HG03460 (cell line): ENCODE measurements around the gene LAMA2.

ENCODE experiments used
- ATAC-seq: cut with Tn5 transposase; IDR thresholded peaks from one replicate; pipeline ENCODE4 v1.9.1; 2021; ENCODE audit not compliant: unreplicated experiment

The LAMA2 gene

GRCh38 chr6:128892079-128892478, 9.1 kb downstream of the LAMA2 start:
- no peak for ATAC-seq

- no peak for ATAC-seq
Observed at GRCh38 chr6:128899341-128900050, 16.6 kb downstream of the LAMA2 start.

DNA sequence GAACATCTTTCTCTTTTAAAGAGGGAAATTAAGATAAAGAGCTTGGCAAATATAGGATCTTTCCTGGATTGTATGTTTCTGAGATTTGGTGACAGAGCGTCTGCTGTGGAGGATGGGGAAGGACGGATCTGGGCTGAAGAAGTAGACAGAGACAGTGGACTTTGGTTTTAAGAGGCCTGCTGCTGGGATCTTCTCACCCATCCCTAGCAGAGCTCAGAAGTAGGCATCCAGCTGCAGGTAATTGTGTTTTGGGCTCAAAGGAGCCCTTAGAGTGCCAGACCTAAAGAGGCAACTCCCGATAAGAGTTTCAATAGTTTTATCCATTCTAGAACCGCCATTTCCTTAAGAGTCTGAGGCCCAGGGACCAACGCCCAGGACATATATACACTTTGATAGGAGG, 20.8 kb downstream of the LAMA2 start:
- ATAC-seq = no peak

DNA sequence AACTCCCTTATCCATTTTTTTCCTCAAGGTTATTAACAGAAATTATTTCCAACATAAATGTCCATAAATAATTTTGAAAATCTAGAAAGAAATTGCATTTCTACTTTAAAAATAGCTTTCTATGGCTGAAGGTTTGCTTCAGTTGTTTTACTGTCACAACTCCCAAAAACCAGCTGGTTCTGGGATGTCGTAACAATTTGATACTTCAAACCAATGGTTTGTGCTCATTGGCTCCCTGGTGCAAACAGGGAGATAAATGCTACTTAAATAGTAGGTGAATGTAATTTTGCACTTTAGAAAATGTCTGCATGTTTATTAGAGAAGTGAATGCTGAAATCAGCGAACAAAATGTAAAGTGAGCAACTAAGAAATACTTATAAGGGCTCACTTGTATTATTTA, 31.1 kb downstream of the LAMA2 start:
- ATAC-seq = no peak

- ATAC-seq = no peak
Observed at GRCh38 chr6:128918886-128919285, 35.9 kb downstream of the LAMA2 start.

DNA sequence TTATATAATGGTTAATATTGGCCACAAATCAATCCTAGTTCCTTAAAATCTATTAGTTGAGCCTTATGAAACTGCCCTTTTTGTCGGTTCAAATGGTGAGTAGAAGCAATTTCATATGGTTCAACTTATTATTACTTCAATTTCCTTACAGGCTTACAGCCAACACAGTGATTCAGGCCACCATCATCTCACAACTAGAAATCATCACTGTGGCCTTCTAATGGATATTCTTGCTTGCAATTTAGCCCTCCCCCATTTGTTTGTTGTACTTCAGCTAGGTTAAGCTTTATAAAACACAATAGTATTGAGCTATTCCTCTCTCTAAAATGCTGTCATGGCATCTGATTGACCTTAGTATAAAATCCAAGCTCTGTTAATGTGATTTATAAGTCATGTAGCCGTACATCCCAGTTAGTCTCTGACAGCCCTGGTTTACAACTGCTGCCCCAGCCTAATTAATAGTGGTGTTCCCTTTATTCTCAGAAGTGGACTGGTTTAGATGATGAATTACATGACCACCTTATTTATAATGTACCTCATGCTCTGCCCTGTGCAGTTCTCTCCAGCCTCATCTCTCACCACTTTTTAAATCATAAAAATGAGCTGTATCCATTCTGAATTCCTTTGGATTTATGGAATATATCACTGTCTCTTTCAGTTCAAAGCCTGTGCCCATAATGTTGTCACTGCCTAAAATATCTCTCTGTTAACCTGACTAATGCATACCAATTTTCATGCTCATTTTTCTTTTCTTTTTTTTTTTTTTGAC, 36.7 kb downstream of the LAMA2 start:
- no peak for ATAC-seq

GRCh38 chr6:128925765-128926164, 42.8 kb downstream of the LAMA2 start:
- ATAC-seq = no peak

DNA sequence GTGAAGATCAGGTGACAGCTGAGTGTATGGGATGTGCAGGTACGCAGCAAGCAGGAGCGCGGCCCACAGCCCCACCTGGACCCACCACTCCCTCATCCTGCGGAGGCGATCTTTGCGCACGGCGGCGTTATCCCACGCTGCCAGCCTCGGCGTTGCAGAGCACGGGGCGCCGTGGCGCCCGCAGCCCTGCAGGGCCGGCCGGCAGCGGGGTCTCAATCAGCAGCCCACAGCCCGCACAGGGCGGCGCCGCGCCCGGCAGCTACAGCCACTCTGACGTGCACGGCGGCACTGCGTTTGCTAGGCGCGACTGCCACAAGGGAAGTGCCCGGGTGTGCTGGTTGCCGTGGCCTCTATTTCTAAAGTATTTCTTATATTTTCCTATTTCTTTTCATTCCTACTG, 46.9 kb downstream of the LAMA2 start:
- no peak for ATAC-seq

DNA sequence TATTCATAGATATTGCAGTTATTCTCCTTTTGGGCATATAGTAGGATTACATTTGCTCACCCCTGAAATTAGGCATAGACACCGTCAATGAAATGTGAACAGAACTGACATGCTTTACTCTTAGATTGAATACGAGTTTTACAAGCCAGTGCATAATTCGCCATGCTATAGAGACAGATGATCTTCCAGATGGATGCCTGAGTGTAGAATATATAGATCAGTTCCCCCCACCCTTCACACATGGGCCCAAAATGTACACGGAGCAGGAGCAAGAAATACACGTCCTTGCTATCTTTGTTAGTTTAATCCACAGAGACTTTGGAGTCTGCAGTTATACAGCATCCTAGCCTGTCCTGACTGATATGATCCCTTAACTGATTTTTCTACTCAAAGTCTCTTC, 47.4 kb downstream of the LAMA2 start:
- no peak for ATAC-seq

DNA sequence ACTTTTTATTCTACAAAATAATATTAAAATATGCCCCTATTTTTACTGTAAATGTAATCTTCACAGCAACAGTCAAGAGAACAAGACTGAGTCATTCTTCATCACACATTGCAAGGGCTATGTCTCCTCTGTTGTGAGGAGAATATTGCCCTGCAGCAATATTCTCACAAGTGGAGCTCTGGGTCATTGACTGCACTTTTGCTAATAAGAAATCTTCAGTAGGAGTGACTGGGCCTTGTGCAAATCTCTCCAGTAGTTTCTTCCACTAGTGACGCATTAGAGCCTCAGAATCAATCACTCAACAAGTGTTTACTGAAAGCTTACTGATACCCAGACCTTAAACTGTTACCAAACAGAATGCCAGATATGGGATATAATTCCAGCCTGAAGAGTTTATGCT, 49.1 kb downstream of the LAMA2 start:
- ATAC-seq = no peak

DNA sequence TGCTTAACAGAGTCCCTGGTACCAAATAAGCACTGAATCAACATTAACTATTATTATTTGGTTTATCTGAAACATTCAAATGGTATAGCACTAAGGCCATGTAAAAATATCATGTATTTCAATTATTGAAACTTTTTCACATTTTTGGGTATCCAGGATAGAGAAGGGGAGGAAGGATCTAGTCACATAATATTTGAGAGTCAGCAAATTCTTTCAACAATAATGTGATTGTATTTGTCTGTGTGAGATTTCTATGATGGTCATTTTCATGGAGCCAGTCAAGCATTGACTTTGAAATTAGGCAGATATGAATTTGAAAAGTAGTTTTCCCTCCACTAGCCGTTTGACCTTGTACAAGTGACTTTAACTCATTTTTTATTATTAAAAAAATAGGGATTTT, 67.9 kb downstream of the LAMA2 start:
- no peak for ATAC-seq

- ATAC-seq = no peak
Observed at GRCh38 chr6:128952902-128953301, 70.0 kb downstream of the LAMA2 start.

GRCh38 chr6:128954308-128955043, 71.5 kb downstream of the LAMA2 start:
- no peak for ATAC-seq

- no peak for ATAC-seq
Observed at GRCh38 chr6:128963561-128963960, 80.6 kb downstream of the LAMA2 start.

DNA sequence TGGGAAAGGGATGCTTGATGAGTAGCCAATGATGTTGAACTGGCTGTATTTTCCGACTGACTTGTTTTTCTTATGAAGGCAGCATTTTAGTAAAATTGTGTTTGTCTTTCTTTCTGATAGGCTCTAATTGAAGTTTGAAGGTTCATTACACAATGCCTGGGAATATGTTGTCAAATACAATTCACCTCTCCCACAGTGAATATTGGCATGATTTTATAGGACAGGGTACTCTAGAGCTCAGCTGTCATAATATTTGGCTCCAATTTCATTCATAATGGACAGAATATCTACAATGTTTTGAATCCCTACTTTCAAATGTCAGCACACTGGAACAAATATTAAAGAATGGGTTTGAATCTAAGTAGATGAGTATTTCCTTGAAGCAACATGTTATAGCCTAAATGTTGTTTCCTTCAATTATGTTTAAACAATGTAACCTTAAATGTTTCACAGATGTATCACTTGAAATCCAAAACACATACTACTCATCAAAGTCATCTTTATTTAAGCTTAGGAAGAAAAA, 81.4 kb downstream of the LAMA2 start:
- ATAC-seq = no peak

DNA sequence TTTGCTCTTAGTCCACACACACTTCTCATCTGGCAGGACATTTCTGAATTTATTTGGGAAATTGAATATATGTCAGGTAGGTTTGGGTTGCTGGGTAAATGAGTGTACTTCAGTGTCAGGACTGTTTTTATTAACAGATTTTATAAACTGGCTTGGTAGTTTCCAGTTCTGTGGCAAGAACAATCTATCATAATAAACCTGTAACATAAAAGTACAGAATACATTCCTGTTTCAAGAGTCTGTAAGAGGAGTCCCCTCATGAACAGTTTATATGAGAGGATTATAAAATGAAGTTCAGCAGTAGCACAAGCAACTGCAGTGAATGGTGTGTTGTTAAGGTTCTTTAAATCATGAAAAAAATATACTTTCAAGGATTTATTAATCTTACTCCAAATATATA, 81.8 kb downstream of the LAMA2 start:
- ATAC-seq = no peak

DNA sequence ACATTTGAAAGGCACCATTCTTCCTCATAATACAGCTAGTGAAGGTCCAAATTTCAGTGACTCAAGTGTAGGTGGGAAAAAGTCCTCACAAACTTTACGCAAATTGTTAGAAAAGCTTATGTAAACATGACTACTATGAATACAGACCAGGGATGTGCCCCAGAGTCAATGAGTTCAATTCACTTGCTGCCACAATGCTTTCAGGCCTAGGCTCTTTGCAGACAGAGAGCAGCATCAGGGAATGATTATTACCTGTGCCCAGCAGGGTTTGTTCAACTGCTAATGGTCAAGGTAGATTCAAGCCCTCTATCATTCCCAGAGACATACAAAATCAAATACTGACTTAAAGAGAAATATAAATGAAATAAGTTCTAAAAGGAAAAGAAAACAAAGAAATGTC, 84.0 kb downstream of the LAMA2 start:
- no peak for ATAC-seq

GRCh38 chr6:128979071-128979470, 96.1 kb downstream of the LAMA2 start:
- no peak for ATAC-seq

DNA sequence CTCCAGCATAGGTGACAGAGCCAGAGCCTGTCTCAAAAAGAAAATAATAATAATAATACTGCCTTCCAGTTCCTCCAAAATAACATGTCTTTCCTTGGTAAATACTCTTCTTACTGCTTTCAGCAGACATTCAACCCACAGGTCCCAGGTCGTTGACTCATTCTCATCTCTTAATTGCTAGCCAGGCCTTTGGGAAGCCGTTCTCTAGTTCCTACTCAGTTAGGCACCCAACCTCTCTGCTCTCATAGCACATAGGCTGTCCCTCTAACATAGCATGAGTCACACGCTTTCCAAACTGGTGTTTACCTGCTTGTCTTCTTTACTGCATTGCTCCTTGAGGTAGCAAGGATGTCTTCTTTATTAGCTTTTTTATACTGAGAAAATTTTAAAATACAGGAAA, 98.8 kb downstream of the LAMA2 start:
- no peak for ATAC-seq

- no peak for ATAC-seq
Observed at GRCh38 chr6:128990360-128990759, 107.4 kb downstream of the LAMA2 start.

DNA sequence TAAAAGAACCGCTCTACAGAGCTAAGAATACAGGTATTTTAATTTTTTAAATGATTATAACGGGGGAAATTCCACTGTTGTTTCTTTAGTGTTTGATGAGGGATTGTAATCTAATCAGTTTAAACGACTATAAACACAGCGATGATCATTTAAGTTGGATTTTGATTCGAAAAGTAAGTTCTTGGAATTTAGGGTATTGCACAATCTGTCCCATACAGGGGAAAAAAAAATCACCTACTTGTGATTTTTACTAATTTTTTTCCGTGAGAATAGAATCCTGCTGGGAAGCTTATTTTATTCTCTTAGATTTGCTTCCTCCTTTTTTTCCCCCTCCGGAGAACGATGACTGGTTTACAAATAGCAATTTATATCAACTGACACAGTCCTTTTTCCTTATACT, 108.0 kb downstream of the LAMA2 start:
- ATAC-seq = no peak

- no peak for ATAC-seq
Observed at GRCh38 chr6:128993166-128993565, 110.2 kb downstream of the LAMA2 start.
